ENCODE measurements around the gene BTBD6.

DNA sequence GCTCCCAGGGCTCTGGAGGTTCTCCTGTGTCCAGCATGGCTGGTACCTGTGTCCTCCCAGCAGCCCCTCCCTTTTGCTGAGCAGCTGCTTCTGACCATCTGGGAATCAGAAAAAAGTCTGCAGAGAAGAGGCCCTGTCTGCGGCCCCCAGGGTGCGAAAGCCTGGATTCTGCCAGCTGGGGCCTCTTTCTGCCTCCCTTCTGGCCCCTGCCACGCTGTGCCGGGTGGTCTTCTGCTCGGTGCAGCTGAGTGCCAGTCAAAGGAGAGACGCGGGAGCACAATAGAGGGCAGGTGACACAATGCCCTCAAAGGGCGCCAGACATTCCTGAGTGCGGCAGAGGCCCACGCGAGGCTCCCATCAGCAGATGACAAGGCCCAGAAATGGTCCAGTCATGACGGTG is 12.6 kb downstream of the BTBD6 start:
- TF ChIP-seq, protein P1, sequence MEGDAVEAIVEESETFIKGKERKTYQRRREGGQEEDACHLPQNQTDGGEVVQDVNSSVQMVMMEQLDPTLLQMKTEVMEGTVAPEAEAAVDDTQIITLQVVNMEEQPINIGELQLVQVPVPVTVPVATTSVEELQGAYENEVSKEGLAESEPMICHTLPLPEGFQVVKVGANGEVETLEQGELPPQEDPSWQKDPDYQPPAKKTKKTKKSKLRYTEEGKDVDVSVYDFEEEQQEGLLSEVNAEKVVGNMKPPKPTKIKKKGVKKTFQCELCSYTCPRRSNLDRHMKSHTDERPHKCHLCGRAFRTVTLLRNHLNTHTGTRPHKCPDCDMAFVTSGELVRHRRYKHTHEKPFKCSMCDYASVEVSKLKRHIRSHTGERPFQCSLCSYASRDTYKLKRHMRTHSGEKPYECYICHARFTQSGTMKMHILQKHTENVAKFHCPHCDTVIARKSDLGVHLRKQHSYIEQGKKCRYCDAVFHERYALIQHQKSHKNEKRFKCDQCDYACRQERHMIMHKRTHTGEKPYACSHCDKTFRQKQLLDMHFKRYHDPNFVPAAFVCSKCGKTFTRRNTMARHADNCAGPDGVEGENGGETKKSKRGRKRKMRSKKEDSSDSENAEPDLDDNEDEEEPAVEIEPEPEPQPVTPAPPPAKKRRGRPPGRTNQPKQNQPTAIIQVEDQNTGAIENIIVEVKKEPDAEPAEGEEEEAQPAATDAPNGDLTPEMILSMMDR (conservative IDR thresholded peaks at IDR 0.05 in 1 of 2, IDR thresholded peaks at IDR 0.05 in 1 of 2; ENCODE audit: low read depth in 1 of 2, low read length in 2 of 2), result no peak
- TF ChIP-seq EZH2 (IDR thresholded peaks at IDR 0.05; ENCODE audit: low read length, missing control alignments), result no peak
